HG02884 (cell line): ENCODE results near the gene TNFRSF14.

ENCODE experiments used
- ATAC-seq: cut with Tn5 transposase; IDR thresholded peaks from one replicate; pipeline ENCODE4 v1.9.1; 2021; ENCODE audit warnings: mild to moderate bottlenecking, moderate library complexity; ENCODE audit not compliant: unreplicated experiment

The TNFRSF14 gene

DNA sequence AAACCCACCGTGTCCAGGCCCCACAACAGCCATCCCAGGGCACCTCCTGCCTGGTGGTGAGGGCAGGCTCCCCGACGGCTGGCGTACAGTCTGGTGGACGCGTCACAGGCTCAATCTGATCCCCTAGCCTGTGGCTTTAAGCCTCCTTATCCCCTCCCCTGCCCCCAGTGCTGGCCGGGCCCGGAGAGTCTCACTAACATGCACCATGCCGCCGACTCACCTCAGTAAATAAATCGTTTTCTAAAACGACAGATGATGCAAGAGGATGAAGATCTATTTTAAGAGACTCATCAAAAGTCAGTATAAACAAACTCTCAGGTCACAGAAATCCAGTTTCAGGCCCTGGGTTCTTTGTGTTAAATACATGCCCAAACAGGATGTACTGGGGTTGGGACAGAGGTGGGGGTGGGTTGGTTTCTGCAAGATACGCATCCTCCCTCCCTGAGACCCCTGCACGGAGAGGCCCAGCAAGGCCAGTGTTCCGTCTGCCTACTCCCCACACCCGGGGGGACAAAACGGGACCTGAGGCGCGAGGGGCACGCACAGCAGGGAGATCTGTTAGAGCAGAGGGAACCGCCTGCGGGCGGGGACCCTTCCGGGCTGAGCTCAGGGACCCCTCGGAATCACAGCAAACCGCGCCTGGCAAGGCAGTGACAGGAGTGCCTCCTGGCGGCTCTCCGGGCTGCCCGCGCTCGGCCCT, 32.8 kb upstream of the TNFRSF14 start:
- ATAC-seq = no peak

- ATAC-seq = no peak
Observed at GRCh38 chr1:2523891-2524609, 32.1 kb upstream of the TNFRSF14 start.

DNA sequence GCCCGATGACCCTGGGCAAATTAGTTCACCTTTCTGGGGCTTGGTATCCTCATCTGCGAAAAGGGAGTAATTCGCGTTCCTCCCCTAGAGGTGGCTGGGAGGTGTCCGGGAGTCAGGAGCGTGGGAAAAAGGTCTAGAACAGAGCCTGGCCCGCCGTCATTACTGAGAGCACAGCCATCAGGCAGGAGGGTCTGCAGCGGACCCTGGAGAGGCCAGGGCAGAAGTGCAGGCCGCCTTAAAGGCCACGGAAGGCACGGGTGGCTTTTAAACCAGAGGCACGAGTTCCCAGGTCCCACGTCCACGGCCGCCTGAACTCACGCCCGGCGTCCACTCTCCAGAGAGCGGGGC, 30.6 kb upstream of the TNFRSF14 start:
- no peak for ATAC-seq

- ATAC-seq = peak; percentile 85
Observed at GRCh38 chr1:2525920-2526823, 30.0 kb upstream of the TNFRSF14 start, which contains the start of gene PANK4. TSS of gene PANK4 (minus strand) at chr1:2526596. CDS start at chr1:2526587, 9 bp downstream.

DNA sequence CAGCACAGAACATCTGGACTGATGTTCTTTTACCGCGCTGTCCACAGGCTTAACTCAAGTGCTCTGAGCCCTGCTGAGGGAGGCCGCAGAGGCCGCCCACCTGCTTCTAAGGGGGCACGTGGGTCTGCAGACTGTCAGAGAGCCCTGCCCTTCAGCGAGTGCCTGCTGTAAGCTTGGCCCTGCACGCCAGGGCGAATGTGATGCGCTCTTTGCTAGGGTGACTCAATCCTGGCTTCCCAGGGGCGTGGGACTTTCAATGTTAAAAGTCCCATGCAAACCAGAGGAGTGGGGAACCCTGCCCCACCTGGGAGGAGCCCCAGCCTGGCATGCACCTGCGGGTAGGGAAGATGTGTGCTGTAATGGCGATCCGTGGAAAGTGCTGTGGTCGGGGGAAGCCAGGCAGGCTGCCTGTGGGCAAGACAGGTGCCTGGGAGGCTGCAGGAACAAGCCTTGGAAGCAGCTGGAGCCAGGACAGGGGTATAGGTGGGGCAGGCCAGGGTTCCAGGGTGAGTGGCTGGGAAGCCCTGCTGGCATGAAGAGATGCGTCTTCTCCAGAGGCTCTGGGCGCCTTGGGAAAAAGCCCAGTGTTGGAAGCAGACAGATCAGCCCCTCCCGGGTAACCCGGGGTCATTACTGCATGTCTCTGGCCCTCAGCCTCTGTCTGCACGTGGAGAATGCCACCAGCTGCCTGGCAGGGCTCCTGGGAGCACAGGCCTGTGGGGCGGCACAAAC, 29.2 kb upstream of the TNFRSF14 start:
- ATAC-seq = peak; percentile 38

GRCh38 chr1:2527556-2527860, 28.7 kb upstream of the TNFRSF14 start:
- ATAC-seq = no peak

DNA sequence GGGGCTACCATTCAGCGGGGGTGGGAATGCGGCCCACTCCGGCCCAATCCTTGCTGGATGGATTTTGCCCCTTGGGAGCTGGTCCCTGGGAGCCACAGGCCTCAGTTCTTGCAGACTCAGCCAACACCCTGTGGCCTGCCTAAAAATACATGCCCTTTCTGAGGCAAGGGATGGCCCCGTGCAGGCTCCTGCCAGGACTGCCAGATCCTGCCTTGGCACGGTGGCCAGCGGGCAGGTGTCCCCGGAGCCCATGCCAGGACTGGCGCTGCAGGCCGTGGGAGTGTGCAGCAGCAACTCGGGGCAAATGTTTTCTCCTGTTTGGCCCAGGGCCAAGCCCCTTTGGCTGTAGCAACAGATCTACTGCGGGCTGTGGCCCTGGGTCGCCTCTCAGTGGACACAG, 28.2 kb upstream of the TNFRSF14 start:
- ATAC-seq = no peak

GRCh38 chr1:2528611-2528965, 27.6 kb upstream of the TNFRSF14 start:
- no peak for ATAC-seq

GRCh38 chr1:2528966-2529783, 27.0 kb upstream of the TNFRSF14 start:
- no peak for ATAC-seq

DNA sequence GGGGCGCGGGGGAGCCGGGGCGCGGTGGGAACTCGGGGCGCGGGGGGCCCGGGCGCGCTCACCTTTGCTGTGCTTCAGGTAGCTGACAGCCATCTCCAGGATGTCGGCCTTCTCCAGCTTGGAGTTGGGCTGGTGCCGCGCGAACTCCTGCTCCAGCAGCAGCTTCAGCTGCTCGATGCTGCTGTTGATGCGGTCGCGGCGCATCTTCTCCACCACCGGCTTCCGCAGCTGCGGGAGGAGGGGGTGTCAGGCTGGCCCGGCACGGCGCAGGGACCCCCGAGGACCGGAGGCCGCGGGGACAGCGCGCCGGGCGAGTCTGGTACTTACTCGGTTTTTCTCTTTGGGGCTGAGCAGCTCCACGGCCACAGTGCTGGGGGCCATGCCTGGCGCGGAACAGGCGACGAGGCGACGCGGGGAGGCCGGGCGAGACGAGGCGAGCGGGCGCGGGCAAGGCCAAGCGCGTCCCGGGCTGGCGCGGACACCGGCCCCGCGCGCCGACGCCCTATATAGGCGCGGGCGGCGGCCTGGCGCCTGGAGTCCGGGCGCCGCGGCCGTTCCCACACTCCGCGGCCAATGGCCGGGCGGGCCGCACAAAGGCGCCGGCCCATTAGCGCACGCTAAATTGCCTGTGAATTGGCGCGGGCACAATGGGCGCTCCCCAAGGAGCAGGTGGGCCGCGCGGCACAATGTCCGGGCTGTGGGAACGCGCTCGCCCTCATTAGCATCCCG, 26.2 kb upstream of the TNFRSF14 start, which contains the start of gene HES5:
TSS of gene HES5 (minus strand) at position 480 of the 729 bp plus-strand sequence. CDS start at position 381, 99 bp downstream.
- no peak for ATAC-seq

DNA sequence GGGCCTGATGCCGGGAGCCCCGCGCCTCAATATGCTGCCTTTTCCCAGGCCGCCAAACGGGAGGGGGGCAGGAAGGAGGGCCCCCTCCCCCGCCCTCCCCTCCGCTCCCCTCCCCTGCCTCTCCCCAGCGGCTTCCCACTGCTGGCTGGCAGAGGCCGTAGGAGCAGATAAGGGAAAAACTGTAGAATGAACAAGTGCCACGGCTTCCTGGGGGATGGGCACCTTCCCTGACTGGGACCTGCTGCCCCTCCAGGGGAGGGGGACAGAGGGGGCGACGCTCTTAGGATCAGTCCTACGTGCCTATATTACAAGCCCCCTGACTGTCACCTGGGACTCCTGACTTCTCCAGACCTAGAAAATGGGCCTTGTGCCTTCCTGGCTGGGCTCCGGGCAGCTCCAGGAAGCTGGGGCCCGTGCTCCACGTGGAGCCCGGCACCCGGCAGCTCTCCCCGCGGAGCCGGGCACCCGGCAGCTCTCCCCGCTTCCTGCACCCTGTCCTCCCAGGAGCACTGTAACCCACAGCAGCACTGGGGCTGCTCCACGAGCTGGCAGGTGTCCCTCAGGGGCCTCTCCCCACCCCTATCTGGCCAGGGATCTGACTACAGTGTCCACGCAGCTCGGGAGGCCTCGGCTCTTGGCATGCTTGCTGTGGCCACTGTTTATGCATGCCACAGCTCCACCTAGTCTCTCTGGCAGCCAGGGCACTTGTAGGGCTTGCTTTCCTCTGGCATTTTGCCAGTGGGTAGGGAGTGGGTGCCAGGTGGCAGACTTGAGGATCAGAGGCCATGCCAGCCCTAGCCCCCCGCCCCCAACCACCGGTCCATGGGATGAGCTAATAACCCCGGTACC, 25.4 kb upstream of the TNFRSF14 start:
- ATAC-seq = no peak

GRCh38 chr1:2532485-2533160, 23.5 kb upstream of the TNFRSF14 start:
- ATAC-seq = no peak

- no peak for ATAC-seq
Observed at GRCh38 chr1:2533365-2533764, 22.8 kb upstream of the TNFRSF14 start.

DNA sequence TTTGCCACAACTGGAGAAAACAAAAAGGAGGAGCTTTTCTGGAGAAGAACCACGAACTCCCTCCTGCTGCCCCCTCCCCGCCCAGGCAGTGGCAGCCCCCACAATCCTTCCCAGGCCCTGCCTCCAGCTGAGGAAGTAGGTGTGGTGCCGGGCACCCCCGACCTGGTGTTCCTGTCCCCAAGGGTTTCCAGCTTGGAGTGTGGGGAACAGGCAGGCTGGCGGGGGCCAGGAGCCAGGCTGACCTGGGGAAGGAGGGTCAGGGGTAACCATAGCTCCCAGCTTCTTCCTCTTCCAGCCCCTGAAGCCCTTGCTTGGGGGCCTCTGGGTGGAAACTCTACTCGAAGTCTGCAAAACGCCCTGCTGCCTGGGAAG, 21.9 kb upstream of the TNFRSF14 start:
- no peak for ATAC-seq

DNA sequence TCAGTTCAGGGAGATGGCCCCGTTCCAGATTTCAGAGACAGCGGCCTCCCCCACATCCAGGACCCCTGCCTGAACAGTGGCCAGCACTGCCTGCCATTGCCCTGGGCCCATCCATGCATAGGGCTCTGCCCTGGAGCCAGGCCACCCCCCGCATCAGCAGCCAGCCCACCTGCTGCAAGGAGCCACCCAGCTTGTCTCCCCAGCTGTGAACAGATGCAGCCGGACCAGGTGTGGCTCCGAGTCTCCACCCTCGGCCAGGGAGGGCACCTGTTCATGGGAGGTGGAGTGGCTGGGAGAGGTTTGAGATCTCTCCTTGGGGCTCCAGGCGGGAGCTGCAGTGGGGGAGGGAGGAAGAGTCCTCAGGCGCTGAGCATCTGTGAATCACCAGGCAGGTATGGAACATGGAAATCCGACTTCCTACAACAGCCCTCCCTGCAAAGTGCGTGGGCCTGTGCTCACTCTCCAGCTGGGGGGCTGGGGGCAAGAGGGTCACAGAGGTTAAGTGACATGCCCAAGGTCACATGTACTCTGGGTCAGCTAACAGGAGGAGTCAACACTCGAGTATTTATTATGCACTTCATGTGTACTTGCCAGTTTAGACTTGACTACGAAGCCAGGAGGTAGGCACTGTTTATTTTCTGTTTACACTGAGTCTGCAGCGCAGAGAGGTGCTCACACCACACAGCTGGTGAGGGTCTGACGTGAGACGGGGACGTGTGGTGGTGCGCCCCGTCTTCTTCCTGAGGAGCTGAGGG, 21.3 kb upstream of the TNFRSF14 start:
- ATAC-seq = no peak

DNA sequence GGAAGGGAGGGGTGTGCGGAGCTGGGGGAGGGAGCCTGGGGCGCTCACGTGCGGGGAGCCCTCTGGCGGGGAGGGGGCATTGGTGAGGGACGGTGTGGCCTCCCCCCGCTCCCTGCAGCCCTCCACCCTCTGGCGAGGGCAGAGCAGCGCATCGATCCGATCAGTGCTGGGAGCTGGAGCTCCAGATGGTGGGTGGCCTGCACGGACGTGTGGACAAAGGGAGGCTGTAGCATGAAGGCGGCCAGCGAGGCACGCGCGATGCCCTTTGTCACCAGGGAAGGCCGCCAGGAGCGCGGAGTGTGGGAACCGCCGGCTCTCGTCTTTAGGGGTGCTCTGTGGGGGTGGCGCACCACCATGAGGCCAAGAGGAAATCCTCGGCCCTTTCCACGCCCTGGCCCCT, 20.7 kb upstream of the TNFRSF14 start:
- ATAC-seq = no peak

GRCh38 chr1:2535981-2536380, 20.2 kb upstream of the TNFRSF14 start:
- ATAC-seq = no peak

GRCh38 chr1:2537784-2538115, 18.4 kb upstream of the TNFRSF14 start:
- ATAC-seq = no peak
